Stimulated activated CD8-positive, alpha-beta memory T cell treated with anti-CD3 and anti-CD28 coated beads, Interleukin-12 subunit alpha, Interleukin-12 subunit beta, amount 100 ng/mL, for 24 hours (primary cell): ENCODE results near the gene LRIG1.
A peak's percentile ranks its signal among the peaks of the same experiment; 100 is the strongest.
"Not testable (repeated sequence)": the region's sequence is repeated elsewhere in the genome, so short reads cannot be mapped to it uniquely, and the experiment has no call there.

Source experiments
- DNase-seq: peaks from one replicate; pipeline ENCODE4 v3.0.0-alpha.2; 2020; ENCODE audit errors: extremely low read depth

Gene LRIG1

DNA sequence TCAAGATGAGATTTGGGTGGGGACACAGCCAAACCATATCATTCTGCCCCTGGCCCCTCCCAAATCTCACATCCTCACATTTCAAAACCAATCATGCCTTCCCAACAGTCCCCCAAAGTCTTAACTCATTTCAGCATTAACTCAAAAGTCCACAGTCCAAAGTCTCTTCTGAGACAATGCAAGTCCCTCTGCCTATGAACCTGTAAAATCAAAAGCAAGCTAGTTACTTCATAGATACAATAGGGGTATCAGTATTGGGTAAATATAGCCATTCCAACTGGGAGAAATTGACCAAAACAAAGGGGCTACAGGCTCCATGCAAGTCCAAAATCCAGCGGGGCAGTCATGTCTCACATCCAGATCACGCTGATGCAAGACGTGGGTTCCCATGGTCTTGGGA, 79.7 kb downstream of the LRIG1 start:
- DNase-seq, result not testable (repeated sequence)

DNA sequence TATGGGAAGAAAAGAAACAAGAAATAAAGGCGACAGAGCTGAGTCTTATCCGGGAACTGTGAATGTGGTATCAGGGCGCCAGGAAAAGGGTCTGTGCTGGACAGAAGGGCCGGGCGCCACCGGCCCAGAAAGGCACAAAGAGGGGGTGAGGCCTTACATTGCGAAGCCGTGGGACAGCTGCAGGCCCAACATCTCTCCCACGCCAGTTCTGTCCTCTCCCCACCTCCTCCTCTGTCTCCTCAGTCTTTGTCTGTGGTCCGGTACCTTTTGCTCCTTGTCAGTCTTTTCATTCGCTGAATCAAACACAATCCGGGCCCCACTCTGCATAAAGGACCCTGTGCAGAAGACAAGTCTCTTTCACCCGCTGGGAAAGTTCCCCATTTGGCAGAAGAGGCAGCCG, 81.8 kb downstream of the LRIG1 start:
- no peak for DNase-seq

DNA sequence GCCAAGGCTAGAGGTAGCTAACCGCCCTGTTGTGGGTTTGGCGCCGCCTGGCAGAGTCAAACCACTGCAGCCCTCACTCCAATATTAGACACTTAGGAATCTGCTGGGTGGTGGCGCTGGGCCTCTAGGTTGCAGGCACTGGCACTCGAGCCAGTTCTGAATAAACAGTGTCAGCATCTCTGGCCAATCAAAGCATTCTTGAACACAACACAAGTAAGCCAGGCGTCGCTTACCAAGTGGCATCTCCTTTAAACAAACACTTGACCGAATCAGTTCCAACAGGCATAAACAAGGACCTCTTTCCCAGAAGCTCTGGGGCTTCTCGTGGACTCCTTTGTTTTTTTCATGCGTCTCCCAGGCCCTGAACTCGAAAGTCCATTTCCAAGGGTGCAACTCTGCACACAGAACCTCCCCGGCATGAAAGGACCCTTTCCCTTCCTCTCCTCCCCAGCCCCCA, 82.3 kb downstream of the LRIG1 start:
- no peak for DNase-seq

DNA sequence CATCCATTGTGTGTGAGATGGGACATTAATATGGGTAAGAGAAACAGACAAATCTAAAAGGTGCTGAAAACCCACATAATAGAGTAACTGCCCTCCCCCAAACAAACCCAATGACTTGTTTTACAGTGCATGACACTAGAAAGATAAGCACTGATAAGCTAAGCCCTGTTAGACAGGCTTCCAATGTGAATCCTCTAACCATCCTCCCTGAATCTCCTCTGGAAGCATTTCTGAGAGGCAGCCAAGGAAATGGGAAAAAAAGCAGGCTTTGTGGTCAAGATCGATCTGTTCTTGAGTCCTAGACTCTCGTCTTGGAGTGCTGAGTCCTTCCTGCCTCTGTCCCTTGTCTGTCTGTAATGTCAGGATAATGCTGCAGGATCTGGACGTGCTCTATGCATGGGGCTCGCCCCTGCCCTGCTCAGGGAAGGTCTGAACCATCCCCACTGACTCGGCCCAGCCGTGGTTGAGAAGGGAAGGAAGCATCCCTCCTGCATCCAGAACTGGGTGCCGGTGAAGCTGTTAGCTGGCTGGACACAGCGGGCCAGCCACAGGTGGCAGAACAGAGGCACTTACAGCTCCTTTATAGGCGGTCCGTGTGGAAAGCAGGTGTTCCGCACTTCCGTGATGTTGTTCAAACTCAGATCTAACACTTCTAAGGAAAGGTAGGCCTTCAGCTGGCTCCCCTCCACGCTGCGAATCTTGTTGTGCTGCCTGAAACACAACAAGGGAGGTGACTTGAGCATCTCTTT, 84.1 kb downstream of the LRIG1 start:
- no peak for DNase-seq

DNA sequence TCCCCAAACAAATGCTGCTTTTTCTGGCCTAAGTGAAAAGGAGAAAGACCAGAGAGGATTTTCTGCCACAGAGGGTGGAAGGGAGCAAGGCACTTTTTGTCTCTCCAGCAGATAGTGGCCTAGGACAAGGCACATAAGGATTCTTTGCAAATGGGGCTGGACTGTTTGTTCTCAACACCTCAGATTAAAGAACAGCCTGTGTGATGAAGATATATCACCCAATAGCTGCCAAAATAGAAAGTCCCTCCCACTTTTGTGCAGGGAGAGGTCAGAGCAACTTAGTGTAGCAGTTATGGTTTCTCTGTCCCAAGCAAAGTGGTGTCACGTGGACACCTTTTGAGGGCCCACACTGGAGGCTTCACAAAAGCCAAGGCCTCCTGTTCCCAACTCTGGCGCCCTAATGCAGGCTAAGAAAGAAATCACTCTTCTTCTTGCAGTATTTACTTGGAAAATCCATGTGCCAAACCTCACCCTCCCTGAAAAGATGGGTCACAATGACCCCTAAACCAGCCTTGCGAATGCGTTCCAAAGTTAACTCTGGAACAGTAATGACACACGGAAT, 84.9 kb downstream of the LRIG1 start:
- no peak for DNase-seq

DNA sequence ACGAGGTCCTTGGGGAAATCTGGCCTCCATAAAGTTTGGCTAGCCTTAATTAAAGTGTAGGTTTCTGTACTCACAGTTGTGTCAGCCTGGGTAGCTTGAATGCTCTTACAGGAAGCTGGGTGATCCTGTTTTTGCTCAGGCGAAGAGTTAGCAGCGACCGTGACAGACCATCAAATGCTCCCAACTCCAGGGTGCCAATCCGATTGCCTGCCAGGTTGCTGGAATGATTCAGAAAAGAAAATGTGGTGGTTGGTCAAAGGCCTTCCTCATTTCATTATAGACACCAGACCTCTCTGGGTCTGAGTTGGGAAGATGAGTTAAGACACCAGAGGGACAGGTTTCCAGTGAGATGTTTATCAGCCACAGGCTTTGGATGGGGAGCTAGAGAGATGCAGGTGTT, 86.0 kb downstream of the LRIG1 start:
- DNase-seq, result no peak

DNA sequence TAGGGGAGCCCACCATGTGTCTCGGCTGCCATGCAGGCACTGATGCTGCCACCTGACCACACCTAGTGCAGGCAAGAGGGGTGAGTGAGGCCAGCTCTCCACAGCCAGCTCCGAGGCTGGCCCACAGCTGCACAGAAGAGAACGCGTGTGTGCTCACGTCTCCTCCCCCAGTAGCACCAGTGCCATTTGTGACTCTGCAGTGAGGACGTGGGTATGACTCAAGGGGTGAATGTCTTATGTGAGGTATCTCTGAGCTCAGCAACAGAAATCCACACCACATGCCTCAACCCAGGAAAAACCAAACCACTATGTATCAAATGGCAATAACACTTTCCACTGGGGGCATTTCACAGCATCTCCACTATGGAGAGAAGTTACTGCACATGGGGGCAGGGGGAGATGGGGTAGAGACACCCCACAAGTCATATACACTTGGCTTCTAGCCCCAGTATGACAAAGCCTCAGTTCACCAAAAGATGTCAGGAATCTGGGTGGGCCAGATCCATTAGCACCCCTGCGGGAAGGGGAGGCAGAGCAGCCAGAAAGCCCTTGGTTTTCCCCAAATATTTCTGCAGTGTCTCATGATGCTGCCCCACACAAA, 87.6 kb downstream of the LRIG1 start:
- DNase-seq, result no peak

DNA sequence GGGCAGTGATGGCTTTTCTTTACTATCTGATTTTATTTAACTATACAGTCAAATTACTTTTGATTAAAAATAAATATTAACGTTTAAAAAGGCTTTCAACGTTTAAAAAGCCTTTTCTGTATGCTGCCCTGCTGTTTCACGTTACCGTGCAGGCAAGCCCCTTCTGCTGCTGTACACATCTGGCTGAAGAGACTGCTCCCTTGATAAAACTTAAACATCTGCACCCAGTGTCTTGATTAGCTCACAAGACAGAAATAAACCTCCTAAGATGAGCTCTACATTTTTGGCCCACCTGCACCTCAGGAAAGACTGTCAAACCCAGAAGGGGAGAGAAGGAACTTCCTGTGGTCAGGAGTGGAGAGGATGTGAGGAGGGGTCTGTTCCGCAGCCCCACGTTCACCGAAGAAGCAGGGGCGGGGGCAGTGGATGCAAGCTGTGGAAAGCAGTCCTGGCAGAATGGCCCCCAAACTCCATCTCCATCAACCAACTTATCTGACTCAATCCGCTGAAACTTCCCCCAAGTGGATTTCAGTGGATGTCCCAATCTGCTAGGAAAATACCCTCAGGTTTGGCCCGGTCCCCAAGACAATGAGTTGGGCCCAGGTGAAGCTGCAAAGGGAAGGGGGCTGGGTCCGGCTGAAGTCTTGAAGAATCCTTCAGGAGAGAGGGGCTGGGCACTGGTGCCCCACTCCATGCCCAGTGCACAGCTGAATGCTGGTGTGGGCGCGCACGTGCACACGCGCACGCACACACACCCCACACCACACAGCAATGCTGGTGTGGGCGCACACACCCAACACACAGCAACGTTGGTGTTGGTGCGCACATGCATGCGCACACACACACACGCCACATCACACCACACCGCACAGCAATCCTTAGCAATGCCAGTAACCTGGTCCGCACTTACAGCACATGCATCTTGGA, 88.6 kb downstream of the LRIG1 start:
- DNase-seq, result no peak

DNA sequence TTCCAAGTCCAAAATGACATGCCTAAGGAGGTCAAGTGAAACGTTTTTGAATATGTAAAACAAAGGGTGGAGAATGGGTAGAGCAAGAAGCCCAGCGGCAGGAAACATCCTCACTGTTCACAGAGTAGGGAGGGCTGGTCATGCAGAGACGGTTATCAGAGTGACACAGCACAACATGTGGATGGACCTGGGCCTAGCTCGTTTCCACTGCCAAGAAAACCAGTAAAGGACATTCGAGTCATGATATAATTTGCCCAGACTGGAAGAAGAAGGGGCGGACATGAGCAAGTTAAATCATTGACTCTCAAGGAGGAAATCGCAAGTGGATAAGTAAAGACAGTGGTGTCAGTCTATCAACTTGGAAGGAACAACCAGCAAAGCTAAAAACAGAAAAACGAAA, 89.3 kb downstream of the LRIG1 start:
- no peak for DNase-seq

DNA sequence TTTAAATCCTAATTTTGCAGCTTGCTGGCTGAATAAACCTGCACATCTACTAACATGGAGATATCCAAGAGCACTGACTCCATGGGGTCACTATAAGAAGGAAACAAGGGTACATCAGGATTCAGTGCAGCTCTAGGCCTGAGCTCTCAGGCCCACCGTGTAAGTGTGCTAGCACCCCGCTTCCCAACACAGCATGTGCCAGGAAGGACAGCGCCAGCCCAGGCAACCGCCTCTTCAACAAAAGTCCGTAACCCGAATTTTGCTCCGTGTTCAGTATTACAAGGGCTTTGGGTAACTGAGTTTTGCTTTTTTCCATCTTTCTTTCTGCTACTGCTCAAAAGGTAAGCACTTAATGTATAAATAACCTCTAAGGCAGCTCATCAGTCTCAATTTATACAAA, 89.8 kb downstream of the LRIG1 start:
- no peak for DNase-seq

DNA sequence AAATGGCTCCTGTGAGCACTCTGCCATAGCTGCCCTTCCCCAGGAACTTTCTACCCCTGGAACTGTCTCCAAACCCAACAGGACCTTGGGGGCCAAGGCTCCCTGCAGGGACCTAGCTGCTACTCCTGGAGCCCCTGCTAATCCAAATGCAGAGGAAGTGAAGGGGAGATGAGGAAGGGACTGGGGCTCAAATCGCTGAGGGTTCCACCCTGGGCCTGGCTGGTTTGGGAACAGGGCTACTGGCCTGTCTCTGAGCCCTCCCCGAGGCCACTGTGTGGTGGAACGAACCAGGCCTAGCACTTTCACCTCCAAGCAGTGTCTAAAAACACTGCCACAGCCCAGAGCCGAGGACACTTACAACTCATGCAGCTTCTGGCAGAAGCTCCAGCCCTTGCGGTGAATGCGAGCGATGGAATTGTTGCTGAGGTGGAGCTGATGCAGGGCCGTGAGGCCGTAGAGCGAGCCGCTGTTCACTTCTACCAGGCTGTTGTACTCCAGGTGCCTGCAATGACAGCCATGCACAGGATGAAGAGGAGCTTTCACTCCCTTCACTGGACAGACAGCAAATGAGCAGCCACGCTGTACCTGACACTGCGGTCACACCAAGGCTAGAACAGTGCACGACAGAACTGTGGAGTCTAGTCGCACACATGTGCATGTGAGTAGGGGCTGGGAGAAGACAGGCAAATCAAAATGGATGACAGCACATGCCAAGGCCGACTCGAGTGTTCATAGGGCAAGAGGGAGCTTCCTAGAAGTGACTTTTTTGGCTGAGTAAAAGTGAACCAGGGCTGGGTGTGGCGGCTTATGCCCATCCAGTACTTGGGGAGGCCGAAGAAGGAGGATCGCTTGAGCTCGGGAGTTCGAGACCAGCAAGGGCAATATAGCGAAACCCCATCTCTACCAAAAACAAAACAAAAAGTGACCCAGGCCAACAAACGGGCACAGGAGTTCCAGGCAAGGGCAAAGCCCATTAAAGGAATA, 90.8 kb downstream of the LRIG1 start:
- DNase-seq, result no peak

DNA sequence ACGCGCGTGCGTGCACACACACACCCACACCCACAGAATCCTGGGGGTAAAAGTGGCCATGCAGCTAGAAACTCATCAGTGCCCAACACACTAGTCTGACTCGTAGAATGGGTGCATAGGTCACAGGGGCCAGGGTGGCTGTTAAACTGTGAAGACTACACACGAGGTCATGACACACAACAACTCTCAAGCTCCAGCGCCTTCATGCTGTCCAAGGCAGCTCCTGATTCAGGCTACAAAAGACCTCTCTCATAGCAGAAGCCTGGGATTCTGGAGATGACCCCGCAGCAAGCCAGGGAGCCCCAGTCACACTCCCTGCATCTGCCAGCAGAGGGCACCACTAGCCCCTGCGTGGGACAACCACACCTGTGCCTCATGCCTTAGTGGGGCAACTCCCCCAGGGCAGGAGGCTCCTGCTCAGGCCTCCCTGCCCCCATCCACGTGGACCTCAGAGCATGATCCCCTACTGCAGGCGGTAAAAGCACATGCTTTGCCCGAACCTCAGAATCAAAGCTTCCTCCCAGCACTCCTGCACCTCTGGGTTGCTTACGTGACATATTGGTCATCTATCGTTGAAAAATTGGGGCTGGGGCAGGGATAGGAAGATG, 93.1 kb downstream of the LRIG1 start:
- peak; percentile 27 for DNase-seq

DNA sequence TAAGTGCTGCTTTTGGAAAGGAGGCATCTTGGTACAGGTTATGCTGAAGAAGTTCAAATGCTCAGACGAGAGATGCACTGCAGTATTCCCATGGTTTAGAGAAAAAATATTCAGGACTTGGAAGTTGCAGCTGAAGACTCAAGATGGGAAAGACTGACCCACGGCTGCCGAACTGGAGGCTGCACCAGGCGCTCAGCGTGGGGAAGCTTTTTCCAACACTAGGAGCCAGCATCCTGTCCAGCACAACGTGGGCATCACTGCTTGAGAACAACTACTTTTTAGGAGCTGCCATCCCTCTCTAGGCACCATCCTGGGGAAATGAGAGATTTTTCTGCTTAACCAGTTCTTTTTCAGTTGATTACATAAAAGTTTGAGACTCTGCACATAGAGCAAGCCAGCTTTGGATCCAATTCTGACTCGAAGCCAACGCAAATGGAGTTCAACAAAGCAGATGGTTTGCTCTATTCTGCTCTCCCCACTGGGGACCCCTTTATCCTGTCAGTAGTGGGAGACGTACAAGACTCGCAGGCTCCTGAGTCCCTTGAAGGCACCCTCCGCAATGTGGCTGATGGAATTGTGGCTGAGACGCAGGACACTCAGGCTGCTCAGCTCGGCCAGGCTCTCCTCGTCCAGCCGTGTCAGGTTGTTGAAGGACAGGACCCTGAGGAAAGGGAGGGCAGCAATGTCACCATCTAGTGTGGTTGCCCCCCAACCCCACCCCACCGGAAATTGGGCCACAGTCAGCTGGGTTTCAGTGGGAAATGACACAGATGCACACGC, 93.8 kb downstream of the LRIG1 start:
- DNase-seq, result no peak

DNA sequence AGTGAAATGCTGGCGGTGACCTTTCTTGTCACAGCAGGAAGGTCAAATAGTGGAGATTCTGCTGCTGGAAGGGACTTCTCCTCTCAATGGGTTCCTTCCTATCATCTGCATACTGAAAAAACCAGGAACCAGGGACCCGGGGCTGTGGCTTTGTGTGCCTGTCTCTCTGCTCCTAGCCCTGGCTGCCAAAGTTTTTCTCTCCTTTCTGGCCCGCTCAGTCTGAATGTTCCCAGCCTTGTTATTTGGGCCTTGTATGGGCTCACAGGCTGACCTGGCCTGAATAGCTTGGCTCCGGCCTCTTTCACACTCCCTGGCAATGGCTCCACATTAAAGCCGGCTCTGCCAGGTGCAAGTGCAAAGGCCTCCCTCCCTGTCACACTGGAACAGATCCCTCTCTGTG, 94.7 kb downstream of the LRIG1 start:
- DNase-seq, result no peak

DNA sequence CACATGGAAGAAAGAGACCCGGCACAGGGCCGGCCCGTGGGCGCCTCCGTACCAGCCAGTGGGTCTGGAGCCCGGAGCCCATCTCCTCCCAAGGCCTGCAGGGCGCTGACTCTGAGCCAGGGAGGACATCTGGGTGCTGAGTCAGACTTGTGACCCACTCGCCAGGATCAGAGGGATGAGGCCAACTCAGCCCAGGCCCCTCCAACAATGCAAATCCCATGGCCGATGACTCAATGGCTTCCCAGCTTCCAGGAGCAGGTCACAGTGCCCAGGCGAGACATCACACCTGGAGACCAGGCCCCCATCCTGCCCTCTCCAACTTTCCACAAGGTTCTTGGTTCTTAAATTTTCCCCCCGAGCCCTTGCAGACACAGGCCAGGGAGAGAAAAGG, 95.1 kb downstream of the LRIG1 start:
- no peak for DNase-seq

DNA sequence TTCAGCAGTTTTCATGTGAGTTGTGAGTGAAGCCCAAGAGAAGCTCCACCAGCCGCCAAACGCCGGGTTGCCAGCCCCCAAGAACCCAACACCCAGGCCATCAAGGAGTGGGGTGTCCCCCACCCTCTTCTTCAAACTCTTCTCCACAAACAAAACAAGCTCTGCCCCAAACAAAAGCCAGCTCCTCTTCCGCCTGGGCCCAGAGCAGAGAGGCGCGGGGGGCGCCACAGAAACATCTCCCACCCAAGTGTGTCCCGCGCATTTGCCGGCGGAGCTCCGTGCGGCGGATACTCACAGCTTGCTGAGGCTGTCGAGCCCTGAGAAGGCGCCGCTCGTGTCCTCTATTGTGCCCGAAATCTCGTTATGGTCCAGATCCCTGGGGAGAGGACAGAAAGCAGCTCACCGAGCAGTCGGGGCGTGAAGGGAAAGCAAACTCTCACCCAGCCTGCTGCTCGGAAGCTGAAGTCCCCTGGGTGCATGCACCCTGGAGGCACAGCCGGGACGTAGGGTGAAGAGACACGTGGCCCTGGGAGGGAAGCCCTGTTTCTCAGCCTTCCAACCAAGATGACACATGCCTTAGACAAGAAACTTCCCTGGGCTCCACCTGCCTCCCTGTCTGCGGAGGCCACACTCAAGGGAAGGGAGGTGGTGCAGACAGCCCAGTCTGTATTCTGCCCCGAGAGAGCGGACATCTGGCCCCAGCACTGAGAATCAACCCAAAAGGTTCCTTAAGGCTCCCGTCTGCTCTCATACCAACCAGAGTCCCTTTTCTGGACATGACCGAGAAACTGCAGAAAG, 95.7 kb downstream of the LRIG1 start:
- no peak for DNase-seq

DNA sequence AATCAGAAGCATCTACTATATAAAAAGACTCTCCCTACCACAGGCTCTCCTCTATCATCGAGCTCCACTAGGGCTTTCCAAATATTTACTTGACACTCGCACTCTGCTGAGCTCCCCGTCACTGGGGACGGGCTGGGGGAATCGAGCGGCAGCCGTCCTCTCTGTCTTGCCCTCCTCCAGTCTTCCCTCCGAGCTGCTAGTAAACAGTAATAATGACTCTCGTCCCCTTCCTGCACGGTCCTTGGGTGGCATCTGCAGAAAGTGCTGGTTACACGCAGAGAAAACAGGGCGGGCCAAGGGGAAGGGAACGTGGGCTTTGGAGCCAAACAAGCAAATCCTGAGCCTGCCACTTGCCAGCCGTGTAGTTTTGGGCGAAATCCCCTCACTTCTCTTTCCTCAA, 96.6 kb downstream of the LRIG1 start:
- DNase-seq, result no peak

DNA sequence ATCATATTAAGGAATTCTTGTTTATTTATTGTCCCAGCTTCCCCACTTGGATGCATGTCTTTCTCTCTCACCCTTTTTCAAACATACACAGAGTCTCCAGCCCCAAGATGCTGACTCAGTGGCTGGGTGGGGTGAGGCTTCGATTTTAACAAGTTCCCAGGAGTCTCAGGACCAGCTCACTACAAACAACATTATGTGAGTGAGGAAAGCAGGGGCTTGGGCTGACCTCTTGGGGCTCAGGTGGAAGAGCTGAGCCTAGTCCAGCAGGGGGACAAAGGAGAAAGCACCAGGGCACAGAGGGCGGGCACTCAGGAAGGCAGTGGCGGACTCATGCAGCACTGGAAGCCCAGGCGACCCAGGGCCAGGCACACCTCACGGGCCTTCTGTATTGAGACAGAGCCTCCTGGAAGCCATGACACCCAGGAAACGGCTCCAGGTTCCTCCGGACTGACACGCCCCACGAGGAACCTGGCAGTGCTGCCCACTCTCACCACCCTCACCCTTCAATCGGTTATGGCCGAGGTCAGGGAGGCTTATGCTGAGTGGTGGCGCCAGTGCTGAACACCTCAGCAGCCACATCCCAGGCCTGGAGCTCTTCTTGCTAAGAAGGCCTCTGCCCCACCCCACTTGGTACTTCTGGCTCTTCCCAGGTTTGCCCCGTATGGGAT, 97.4 kb downstream of the LRIG1 start:
- no peak for DNase-seq
